ENCODE measurements around the gene ST3GAL6. TPM values are rescaled to one million over a fixed set of nuclear protein-coding genes. Genes with fewer than 3 reads are reported as not detected.

Gene ST3GAL6
- total RNA-seq, result under 1 TPM in 1 of 3 donors, not detected in 2; 0.24 TPM

GRCh38 chr3:98763076-98763475 lies at the start of gene ST3GAL6:
TSS of gene ST3GAL6 (plus strand) at chr3:98763340. CDS start at chr3:98768441, 5,101 bp downstream.
- Mint-ChIP-seq H3K27me3 (ENCODE audit: low read depth) (peaks cover 14% of the 10 kb centered on the region), H3K9me3 (no peaks in the 10 kb centered on the region), H3K4me3 (no peak within 1 kb of the TSS), H3K36me3 (ENCODE audit: insufficient read depth) (no peaks in the 10 kb centered on the region), H3K4me1 (ENCODE audit: low read depth) (no peaks in the 10 kb centered on the region)
- ATAC-seq (no peak), DNase-seq (no peak)

GRCh38 chr3:98713984-98714383 lies 49.2 kb upstream of the ST3GAL6 start:
- Mint-ChIP-seq H3K4me3 (no peak overlapping the region), H3K27me3 (ENCODE audit: low read depth) (peaks cover 2% of the 10 kb centered on the region), H3K9me3 (no peaks in the 10 kb centered on the region), H3K4me1 (ENCODE audit: low read depth) (no peaks in the 10 kb centered on the region), H3K36me3 (ENCODE audit: insufficient read depth) (no peaks in the 10 kb centered on the region)
- ATAC-seq (no peak), DNase-seq (no peak)

- DNase-seq (no peak), ATAC-seq (no peak)
- Mint-ChIP-seq H3K4me3 (no peak overlapping the region), H3K36me3 (ENCODE audit: insufficient read depth) (no peaks in the 10 kb centered on the region), H3K27me3 (ENCODE audit: low read depth) (peaks cover 6% of the 10 kb centered on the region), H3K4me1 (ENCODE audit: low read depth) (no peaks in the 10 kb centered on the region), H3K9me3 (no peaks in the 10 kb centered on the region)
Measured at GRCh38 chr3:98717584-98717983, 45.6 kb upstream of the ST3GAL6 start.

- Mint-ChIP-seq H3K27me3 (ENCODE audit: low read depth) (peaks cover 10% of the 10 kb centered on the region), H3K4me1 (ENCODE audit: low read depth) (no peaks in the 10 kb centered on the region), H3K4me3 (no peak overlapping the region), H3K9me3 (no peaks in the 10 kb centered on the region), H3K36me3 (ENCODE audit: insufficient read depth) (no peaks in the 10 kb centered on the region)
- ATAC-seq (no peak), DNase-seq (no peak)
Measured at GRCh38 chr3:98718730-98719129, 44.4 kb upstream of the ST3GAL6 start.

- Mint-ChIP-seq H3K9me3 (no peaks in the 10 kb centered on the region), H3K36me3 (ENCODE audit: insufficient read depth) (no peaks in the 10 kb centered on the region), H3K4me3 (no peak overlapping the region), H3K27me3 (ENCODE audit: low read depth) (peaks cover 16% of the 10 kb centered on the region), H3K4me1 (ENCODE audit: low read depth) (no peaks in the 10 kb centered on the region)
- ATAC-seq, result no peak
- DNase-seq, result no peak
Measured at GRCh38 chr3:98721776-98722175, 41.4 kb upstream of the ST3GAL6 start.

GRCh38 chr3:98722389-98722788 lies 40.8 kb upstream of the ST3GAL6 start:
- no peak for ATAC-seq

GRCh38 chr3:98725352-98725751 lies 37.8 kb upstream of the ST3GAL6 start:
- no peak for ATAC-seq
- no peaks in the 10 kb centered on the region for H3K9me3 Mint-ChIP-seq
- H3K4me1 Mint-ChIP-seq (ENCODE audit: low read depth), result no peaks in the 10 kb centered on the region
- no peak for DNase-seq
- H3K36me3 Mint-ChIP-seq (ENCODE audit: insufficient read depth), result no peaks in the 10 kb centered on the region
- H3K27me3 Mint-ChIP-seq (ENCODE audit: low read depth), result peaks cover 28% of the 10 kb centered on the region
- no peak overlapping the region for H3K4me3 Mint-ChIP-seq

More at GRCh38 chr3:98722389-98722788, 40.8 kb upstream of the ST3GAL6 start:
- no peak for DNase-seq
- H3K4me3 Mint-ChIP-seq, result no peak overlapping the region
- H3K9me3 Mint-ChIP-seq, result no peaks in the 10 kb centered on the region
- H3K4me1 Mint-ChIP-seq (ENCODE audit: low read depth), result no peaks in the 10 kb centered on the region
- H3K27me3 Mint-ChIP-seq (ENCODE audit: low read depth), result peaks cover 15% of the 10 kb centered on the region
- H3K36me3 Mint-ChIP-seq (ENCODE audit: insufficient read depth), result no peaks in the 10 kb centered on the region

- no peaks in the 10 kb centered on the region for H3K9me3 Mint-ChIP-seq
- DNase-seq (no peak), ATAC-seq (no peak)
- H3K27me3 Mint-ChIP-seq (ENCODE audit: low read depth), result peaks cover 35% of the 10 kb centered on the region
- H3K4me3 Mint-ChIP-seq, result no peak overlapping the region
- H3K36me3 Mint-ChIP-seq (ENCODE audit: insufficient read depth), result no peaks in the 10 kb centered on the region
- H3K4me1 Mint-ChIP-seq (ENCODE audit: low read depth), result no peaks in the 10 kb centered on the region
Measured at GRCh38 chr3:98726084-98726483, 37.1 kb upstream of the ST3GAL6 start.

- no peaks in the 10 kb centered on the region for H3K36me3 Mint-ChIP-seq (ENCODE audit: insufficient read depth)
- no peak for ATAC-seq
- H3K27me3 Mint-ChIP-seq (ENCODE audit: low read depth), result peaks cover 40% of the 10 kb centered on the region
- H3K9me3 Mint-ChIP-seq, result no peaks in the 10 kb centered on the region
- H3K4me3 Mint-ChIP-seq, result no peak overlapping the region
- peaks cover 4% of the 10 kb centered on the region for H3K4me1 Mint-ChIP-seq (ENCODE audit: low read depth)
- no peak for DNase-seq
Measured at GRCh38 chr3:98727638-98728037, 35.5 kb upstream of the ST3GAL6 start.

- DNase-seq (no peak), ATAC-seq (no peak)
- no peak overlapping the region for H3K4me3 Mint-ChIP-seq
- no peaks in the 10 kb centered on the region for H3K9me3 Mint-ChIP-seq
- no peaks in the 10 kb centered on the region for H3K36me3 Mint-ChIP-seq (ENCODE audit: insufficient read depth)
- peaks cover 10% of the 10 kb centered on the region for H3K4me1 Mint-ChIP-seq (ENCODE audit: low read depth)
- H3K27me3 Mint-ChIP-seq (ENCODE audit: low read depth), result peaks cover 42% of the 10 kb centered on the region
Measured at GRCh38 chr3:98728672-98729071, 34.5 kb upstream of the ST3GAL6 start.

GRCh38 chr3:98730338-98730737 lies 32.8 kb upstream of the ST3GAL6 start:
- ATAC-seq (peak; percentile 59 to 68), DNase-seq (no peak)
- no peak overlapping the region for H3K4me3 Mint-ChIP-seq

GRCh38 chr3:98730886-98731537 lies 32.1 kb upstream of the ST3GAL6 start:
- Mint-ChIP-seq H3K9me3 (no peaks in the 10 kb centered on the region), H3K27me3 (ENCODE audit: low read depth) (peaks cover 55% of the 10 kb centered on the region), H3K4me3 (no peak overlapping the region)

More at GRCh38 chr3:98730338-98730737, 32.8 kb upstream of the ST3GAL6 start:
- Mint-ChIP-seq H3K4me1 (ENCODE audit: low read depth) (peaks cover 17% of the 10 kb centered on the region), H3K9me3 (no peaks in the 10 kb centered on the region), H3K27me3 (ENCODE audit: low read depth) (peaks cover 53% of the 10 kb centered on the region), H3K36me3 (ENCODE audit: insufficient read depth) (no peaks in the 10 kb centered on the region)

GRCh38 chr3:98731720-98732285 lies 31.3 kb upstream of the ST3GAL6 start:
- Mint-ChIP-seq H3K4me3 (peak overlapping the region; percentile 71), H3K27me3 (ENCODE audit: low read depth) (peaks cover 62% of the 10 kb centered on the region), H3K9me3 (no peaks in the 10 kb centered on the region), H3K4me1 (ENCODE audit: low read depth) (peaks cover 17% of the 10 kb centered on the region), H3K36me3 (ENCODE audit: insufficient read depth) (no peaks in the 10 kb centered on the region)
- ATAC-seq, result no peak
- no peak for DNase-seq

More at GRCh38 chr3:98730886-98731537, 32.1 kb upstream of the ST3GAL6 start:
- H3K36me3 Mint-ChIP-seq (ENCODE audit: insufficient read depth), result no peaks in the 10 kb centered on the region
- H3K4me1 Mint-ChIP-seq (ENCODE audit: low read depth), result peaks cover 17% of the 10 kb centered on the region
- DNase-seq (no peak), ATAC-seq (no peak)

- peak overlapping the region; percentile 71 for H3K4me3 Mint-ChIP-seq
- peaks cover 66% of the 10 kb centered on the region for H3K27me3 Mint-ChIP-seq (ENCODE audit: low read depth)
- no peaks in the 10 kb centered on the region for H3K36me3 Mint-ChIP-seq (ENCODE audit: insufficient read depth)
- H3K9me3 Mint-ChIP-seq, result no peaks in the 10 kb centered on the region
- ATAC-seq, result peak; percentile 41 to 49
- H3K4me1 Mint-ChIP-seq (ENCODE audit: low read depth), result peaks cover 17% of the 10 kb centered on the region
- no peak for DNase-seq
Measured at GRCh38 chr3:98732286-98733052, 30.7 kb upstream of the ST3GAL6 start.

All from activated T-cell treated with anti-CD3 and anti-CD28 coated beads, Interleukin-2, amount 50 U/mL, for 4 hours (primary cell).